HG03095 (cell line): ENCODE measurements around the gene UBA6.
"Not testable (repeated sequence)": the region's sequence is repeated elsewhere in the genome, so short reads cannot be mapped to it uniquely, and the experiment has no call there.

Experiments
- ATAC-seq: cut with Tn5 transposase; IDR thresholded peaks from one replicate; pipeline ENCODE4 v1.9.1; 2021; ENCODE audit warnings: moderate library complexity; ENCODE audit not compliant: unreplicated experiment

The UBA6 gene

DNA sequence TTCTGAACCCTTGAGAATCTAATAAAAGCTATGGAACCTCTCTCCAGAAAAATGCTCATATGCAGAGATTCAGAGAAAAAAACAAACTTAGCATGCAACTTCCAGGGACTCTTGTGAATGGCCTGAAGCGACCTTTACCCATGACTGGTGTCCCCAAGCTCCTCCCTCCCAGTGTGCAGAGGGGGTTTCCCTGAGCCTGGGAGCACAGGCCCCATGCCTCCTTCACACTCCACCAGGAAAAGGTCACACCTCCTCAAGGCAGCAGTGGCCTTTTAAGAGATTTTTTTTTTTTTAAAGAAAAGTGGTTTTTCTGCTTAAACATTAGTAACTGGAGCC is 13.3 kb upstream of the UBA6 start:
- peak; percentile 65 for ATAC-seq

DNA sequence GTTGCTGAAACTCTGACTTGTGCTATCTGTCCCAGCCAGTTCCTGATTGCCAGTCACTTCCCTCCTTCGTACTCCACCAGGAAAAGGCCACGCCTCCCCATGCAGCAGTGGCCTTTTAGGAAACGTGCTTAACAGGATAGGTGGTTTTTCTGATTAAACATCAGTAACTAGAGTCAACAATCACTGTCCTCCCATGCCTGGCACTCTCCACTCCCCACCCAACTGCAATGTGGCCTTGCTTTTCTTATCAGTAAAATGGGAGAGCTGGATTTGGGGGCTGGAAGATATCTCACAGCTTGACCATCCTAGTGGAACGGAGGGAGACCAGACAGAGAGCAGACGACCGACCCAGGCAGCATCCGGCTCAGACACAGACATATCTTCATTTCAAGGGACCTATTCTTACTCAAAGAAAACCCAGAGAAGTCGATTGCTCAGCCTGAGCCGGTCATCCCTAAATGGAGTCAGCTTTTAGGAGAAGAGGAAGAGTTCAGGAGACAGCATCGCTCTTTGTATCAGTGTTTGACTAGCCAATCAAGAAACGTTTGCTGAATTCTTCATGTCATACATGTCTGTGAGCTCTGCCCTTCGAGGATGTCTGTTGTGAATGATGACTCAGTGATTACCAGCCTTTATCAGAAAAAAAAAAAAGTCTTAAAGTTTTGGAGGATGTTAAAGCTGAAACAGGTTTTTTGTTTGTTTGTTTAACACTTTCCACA is 12.7 kb upstream of the UBA6 start:
- ATAC-seq: no peak

DNA sequence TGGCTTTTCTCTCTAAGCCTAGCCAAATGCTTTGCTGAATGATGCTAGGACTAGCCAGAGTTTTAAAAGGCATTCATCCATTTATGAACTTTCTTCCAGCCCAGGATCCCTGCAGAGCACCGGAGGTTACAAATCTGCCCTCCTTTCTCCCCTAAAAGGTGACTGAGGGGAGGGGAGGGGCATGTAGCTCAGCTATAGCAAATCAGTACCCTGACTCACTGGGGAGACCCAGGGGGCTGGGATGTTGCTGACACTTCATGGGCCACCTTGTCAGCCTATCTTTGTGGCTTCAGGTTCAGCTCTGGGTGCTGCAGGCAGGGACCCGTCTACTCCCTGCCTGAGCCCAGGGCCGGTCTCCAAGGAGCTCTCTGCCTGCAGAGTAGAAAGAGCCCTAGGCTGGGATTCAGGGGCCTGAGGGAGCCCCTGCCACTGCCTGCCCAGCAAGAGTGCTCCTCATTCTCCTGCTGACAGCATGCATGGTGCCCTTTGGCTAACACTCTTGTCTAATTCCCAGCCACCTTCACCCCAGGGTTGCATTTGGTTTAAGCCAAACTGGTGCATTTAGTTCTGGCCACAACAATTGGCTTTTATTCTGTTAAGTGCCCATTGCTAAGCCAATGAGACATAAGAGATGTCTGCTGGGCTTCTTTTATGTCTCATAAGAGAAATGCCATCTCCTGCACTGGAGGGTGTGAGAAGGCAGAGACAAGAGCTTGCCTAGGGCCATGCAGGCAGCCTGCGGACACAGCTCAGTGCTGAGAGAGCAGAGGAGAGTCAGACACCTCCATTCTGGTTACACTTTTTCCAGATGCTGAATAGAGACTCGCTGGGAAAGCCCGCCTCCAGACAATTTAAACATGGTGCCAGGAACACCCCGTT is 11.9 kb upstream of the UBA6 start:
- ATAC-seq: no peak

DNA sequence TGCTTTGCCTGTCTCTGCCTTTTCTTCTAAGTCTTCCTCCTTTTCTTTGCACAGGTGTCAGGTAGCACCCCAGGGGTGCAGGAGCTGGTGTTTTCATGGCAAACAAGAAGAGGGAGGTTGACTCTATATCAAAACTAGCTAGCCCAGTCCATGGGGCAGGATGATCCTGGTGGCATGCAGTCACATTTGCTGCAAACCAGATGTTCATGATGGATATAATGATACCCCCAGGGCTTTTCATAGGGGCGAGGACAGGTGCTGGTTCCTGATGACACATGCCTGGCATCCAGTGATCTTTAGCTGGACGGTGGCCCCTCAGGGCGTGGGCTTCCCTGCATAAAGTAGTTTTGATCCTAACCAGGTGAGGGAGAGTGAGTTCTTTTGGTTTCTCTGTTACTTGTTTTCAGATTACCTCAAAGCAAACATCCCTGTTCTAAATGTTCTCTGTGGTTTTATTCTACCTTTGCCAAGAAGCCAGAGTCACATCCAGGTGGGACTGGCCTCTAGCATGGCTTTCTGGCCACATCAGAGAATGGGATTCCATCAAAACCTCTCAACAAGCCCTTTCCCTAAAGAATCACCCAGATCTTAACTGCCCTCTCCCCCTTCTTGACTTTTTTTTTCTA is 11.2 kb upstream of the UBA6 start:
- ATAC-seq: no peak

DNA sequence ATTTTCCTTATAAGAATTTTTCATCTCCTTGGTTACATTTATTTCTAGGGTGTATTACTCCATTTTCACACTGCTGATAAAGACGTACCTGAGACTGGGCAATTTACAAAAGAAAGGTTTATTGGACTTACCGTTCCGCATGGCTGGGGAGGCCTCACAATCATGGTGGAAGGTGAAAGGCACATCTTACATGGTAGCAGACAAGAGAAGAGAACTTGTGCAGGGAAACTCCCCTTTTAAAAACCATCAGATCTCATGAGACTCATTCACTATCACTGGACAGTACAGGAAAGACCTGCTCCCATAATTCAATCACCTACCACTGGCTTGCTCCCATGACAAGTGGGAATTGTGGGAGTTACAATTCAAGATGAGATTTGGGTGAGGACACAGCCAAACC is 5.7 kb upstream of the UBA6 start:
- ATAC-seq: not testable (repeated sequence)

DNA sequence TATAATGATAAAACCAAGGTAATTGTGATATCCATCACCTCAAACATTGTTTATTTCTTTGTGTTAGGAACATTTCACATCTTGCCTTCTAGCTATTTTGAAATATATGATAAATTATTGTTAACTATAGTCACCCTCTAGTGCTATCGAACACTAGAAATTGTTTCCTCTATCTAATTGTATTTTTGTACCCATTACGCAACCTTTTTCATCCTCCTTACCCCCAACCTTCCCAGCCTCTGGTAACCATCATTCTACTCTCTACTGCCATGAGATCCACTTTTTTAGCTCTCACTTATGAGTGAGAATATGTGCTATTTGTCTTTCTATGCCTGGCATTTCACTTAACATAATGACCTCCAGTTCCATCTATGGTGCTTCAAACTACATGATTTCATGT is 3.9 kb upstream of the UBA6 start:
- no peak for ATAC-seq

DNA sequence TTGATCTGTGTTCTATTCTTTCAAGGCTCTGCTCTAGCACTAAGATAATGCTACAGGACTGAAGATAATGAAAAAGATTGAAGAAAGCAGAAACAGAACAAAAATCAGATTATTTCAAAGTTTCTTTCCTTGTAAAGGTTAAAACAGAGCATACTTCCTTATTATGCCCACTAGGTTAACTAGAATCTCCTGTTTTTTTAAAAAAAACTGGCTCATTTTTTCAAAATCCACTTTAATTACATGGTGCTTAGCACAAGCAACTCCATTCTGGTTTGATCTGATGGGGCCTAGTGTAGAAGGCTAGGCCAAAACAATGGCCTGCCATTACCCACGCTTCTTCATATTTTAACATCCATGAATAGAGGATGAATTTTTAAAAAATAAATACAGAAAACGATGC is 1.2 kb upstream of the UBA6 start:
- ATAC-seq: no peak

DNA sequence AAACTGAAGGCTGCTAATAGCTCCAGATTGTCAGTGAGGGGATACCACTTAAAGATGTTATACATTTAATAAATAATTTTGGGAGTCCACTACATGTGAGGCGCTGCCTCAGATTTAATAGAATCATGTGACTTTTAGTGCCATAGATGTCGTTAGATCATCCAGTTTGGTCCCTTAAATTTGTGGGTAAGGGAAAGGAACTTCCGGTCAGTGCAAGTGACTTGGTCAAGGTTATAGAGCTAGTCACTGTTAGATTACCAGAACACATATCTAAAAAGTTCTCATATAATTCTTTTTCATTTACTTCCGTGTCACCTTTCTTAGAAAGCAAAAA is 529 bp upstream of the UBA6 start:
- ATAC-seq: no peak

DNA sequence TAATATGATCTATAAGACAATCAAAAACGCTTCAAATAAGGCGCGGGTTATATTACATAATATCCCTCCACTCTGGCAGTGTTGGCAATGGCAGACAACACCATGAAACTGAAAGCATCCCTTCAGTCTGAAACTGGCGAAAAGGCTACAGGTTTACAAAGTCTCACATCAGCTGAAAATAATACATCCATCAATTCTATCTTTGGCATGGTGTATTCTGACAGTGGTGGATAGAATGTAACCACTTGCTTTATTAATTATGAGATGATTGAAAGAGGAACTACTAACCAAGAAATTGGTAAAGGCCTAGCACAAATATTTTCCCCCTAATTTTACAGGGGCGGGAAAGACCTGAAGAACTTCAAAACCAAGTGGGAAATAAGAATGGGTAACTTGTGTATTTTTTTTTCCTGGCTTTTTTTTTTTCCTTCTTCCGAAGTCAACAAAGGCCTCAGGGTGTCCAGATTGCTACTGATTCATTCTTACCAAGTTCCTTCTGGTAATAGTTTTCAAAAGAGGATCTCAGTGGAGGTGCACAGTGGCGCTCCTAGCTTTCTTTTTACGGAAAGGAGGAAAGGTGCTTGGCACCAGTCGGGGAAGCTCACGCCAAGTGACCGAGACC is 728 bp downstream of the UBA6 start:
- peak; percentile 33 for ATAC-seq

DNA sequence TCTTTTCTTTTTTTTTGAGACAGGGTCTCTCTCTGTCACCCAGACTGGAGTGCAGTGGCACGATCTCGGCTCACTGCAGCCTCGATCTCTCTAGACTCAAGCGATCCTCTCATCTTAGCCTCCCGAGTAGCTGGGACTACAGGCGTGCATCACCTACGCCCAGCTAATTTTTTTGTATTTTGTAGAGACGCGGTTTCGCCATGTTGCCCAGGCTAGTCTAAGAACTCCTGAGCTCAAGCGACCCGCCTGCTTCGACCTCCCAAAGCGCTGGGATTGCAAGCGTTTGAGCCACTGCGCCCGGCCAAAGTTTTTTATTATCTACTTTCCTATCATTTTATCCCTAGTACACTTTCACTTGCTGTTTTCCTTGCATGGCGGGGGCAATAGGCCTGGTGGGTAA is 1.4 kb downstream of the UBA6 start:
- no peak for ATAC-seq

DNA sequence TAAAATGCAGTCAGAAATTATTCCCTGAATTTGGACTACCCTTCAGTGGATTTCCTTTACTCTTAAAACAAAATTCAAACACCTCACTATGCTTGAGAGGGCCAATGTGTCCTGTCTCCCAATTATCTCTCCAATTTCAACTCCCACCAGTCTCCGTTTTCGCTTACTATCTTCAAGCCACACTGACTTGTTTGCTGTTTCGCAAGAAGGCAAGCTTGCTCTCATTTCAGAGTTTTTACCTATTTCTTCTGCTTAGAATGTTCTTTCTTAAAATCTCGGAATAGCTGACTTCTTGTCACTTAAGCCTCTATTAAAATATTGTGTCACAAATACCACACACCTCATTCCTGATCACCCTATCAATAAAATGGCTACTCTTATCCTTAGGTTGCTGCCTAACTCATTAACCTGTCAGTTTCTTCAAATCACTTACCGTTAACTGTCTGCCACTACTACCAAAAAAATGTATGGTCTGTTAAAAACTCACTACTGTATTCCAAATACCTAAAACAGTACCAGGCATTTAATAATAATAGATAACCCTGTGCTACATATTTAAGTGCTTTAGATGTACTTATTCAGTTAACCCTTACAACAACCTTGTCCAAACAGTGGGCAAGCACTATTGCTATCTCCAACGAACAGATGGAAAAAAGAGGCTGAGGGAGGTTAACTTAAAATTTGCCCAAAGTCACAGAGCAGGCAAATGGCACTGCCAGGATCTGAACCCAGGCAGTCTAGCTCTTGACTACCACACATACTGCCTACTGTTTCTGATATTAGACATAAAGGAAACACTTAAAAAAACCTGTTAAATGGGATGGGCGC is 2.9 kb downstream of the UBA6 start:
- ATAC-seq: no peak

DNA sequence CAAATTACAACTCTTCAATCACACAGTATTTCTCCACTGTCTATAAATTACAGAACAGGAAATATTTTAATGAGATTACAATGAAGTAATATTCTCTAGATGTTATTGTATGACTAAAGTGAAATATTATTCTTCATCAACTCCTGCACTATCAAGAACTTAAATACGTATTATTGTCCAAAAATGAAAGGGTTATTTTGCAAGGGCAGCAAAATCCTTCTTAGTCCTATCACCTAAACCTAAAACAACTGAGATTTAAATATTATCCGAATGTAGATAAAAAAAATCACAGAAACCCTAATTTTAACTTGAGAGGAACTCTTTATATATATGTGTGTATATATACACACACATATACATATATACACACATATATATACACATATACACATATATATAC is 4.9 kb downstream of the UBA6 start:
- ATAC-seq: no peak

DNA sequence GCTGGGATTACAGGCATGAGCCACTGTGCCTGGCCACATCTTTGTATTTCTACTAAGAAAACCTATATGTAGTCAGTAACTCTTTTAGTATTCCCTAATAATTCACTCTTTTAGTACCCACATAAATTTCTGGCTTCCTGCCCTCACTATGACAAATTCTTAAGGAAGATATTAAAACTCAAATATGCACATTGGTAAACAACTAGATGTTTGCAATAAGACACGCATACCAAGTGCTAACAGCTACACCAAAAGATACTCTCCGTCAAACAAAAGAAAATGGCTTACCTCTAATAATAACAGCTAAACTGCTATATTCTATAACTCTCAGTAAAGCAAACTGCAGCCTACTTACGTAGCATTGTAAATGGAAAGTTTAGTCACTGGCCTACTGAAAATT is 6.3 kb downstream of the UBA6 start:
- ATAC-seq: no peak

DNA sequence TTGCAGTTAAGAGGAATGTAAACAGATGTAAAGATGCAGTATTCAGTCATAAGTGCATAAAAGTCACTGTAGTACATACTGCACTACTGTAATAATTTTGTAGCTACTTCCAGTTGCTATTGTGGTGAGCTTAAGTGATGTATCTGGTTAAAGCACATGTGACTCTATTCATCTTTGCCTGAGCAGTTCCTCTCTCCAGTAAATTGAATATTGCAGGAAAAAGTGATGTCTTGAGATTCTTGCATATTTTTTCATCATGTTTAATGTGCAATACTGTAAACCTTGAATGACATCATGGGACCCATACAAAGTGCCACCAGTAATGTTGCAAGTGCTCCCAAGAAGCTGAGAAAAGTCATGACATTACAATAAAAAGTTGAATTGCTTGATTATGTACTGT is 9.6 kb downstream of the UBA6 start:
- no peak for ATAC-seq

DNA sequence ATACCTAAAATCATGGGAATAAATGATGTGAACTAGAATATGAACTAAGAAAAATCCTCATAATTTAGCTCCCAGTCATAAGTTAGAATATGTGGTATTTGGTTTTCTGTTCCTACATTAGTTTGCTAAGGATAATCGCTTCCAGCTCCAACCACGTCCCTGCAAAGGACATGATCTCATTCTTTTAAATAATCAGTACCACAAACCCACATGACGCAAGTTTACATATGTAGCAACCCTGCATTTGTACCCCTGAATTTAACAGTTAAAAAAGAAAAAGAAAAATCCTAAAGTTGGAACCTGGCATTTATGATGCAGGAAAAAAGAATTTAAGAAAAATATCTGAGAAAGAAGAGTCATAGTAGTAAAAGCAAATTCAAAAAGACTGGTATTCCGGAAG is 13.3 kb downstream of the UBA6 start:
- no peak for ATAC-seq

DNA sequence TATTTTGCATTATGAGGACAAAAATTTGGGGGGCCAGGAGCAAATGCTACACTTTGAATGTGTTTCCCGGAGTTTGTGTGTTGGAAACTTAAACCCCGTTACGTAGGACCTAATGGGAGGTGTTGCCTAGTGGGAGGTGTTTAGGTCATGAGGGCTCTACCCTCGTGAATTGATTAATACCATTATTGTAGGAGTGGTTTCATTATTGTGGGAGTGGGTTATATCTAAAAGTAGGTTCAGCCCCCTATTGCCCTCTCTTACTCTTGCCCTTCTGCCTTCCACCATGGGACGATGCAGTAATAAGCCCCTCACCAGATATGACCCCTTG is 15.5 kb downstream of the UBA6 start:
- no peak for ATAC-seq

DNA sequence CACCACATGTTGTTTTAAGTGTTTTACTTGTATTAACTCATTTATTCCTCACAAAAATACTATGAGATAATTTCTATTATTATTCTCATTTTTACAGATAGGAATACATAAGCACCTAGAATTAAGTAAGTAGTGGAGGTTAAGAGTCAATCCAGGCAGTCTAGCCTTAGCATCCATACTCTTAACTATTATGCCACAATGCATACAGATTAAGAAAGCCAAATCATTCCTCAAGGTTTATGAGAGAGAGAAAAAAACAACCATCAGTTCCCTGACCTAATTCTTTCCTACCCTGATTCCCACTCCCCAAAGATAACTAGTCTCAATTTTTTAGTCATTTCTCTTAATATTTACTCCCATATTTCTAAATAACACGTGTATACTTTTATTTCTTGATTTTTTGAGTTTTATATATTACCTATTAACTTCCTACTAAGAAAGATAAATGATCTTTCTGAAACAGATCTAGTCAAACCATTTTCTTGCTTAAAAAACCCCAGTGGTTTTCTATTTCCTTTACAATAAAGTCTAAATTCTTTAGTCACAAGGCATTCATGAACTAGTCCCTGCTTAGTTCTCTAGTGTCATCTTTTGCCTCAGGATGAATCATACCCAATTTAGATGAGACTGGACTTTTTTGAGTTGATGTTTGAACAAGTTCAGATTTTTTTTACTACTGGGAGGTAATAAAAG is 16.0 kb downstream of the UBA6 start:
- peak; percentile 73 for ATAC-seq

DNA sequence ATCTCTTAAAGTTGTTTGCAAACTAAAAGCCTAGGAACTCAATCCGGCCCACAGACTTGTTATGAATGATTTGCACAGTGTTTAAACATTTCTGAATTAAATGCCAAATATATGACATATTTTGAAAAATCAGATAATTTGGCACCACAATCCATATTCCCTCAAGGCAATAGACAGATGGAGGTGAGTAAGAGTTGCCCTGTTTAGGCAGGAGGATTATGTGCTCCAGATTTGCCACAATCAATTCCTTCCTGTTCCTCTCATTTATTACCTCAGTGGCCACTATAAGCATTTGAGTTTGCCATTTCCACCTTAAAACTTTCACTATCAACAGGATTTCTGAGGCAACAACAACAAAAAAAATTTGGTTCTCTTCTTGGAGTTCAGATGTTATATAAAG is 18.7 kb downstream of the UBA6 start:
- ATAC-seq: no peak

DNA sequence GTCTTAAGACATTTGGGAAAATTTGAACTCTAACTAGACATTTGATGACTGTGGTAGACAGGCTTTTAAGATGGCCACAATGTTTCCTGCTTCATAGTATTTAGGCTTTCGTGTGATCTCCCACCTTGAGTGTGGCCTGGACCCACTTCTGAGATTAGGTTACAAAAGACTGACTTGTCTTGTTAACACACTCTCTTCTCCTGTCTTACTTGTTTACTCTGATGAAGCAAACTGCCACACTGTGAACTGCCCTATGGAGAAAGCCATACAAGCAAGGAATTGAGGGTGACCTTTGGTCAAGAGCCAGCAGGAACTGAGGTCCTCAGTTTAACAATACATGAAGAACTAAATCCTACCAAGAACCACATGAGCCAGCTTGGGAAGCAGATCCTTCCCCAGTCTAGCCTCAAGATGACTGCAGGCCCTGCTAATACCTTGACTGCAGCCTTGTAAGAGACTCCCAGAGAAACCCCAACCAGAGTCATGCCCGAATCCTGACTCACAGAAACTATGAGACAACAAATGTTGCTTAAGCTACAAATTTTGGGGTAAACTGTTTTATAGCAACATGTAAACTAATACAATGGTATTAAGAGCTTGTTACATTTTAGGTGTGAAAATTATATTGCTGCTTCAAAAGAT is 20.3 kb downstream of the UBA6 start:
- no peak for ATAC-seq

DNA sequence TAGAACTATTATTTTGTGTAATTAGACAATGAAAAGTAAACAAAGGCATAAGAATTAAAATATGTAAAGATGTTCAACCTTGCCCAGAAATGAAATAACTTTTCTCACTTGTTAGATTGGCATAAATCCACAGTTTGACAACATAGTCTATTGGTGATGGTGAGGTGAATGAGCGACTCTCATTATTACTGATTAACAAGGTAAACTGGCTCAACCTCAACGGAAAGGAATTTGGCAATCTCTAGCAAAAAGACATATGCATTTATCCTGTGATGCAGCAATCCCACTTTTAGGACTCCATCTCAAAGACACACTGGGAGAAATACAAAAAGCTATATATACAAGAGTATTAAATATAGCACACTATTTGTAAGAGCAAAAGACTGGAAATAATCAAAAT is 22.3 kb downstream of the UBA6 start:
- no peak for ATAC-seq
